GM18520 (cell line): ENCODE data around the gene SOX5.
"Not testable (repeated sequence)": the region's sequence is repeated elsewhere in the genome, so short reads cannot be mapped to it uniquely, and the experiment has no call there.

Source experiments
- ATAC-seq: cut with Tn5 transposase; IDR thresholded peaks from one replicate; pipeline ENCODE4 v1.9.1; 2021; ENCODE audit not compliant: unreplicated experiment

Gene SOX5

DNA sequence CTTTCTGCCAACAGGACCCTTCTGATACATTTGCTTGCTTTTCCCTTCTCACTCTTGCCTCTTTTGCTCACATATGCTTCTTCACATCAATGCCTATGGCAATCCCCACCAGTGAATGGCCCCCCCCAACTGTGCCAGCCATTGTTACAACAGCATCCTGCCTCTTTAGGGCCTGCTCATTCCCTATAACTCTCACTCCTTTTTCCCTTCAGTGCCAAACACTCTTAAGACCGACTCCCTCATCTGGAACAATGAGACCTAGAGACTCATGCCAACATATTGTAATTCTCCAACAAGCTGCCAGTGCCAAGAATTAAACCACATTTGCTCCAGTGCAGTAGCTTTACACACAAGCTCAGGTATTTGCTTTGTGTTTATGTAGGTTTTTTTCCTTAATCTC, 189.0 kb downstream of the SOX5 start:
- no peak for ATAC-seq

DNA sequence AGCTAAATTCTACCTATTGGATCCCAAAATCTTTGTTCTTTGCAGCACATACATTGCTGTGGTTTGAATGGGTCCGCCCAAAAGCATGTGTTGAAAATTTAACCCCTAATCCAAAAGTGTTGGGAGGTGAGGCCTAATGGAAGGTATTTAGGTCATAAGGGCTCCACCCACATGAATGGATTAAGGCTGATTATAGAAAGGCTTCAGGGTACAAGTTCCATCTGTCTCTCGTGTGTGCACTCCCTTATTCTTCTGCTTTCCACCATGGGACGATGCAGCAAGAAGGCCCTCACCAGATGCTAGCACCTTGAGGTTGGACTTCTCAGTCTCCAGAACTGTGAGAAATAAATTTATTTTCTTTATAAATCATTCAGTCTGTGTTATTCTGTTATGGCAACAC, 190.9 kb downstream of the SOX5 start:
- ATAC-seq, result no peak

GRCh38 chr12:23757541-23757962, 191.9 kb downstream of the SOX5 start:
- no peak for ATAC-seq

DNA sequence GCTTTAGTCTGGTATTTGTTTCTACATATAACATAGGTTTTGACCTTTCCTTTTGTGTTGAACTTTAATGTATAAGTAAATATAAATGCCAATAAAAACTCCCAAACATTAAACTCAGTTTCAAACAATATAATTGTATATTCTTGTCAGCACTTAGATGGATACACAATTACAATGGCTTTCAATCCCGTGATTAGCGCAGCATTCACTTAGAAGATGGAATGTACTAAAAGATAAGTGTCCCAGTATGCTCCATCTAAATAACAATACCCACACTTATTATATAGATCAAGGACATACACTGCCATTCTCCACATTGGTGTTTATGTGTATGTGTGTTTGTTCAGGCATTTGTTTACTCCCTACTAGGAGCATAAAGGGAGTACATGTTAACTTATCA, 193.1 kb downstream of the SOX5 start:
- ATAC-seq, result no peak

DNA sequence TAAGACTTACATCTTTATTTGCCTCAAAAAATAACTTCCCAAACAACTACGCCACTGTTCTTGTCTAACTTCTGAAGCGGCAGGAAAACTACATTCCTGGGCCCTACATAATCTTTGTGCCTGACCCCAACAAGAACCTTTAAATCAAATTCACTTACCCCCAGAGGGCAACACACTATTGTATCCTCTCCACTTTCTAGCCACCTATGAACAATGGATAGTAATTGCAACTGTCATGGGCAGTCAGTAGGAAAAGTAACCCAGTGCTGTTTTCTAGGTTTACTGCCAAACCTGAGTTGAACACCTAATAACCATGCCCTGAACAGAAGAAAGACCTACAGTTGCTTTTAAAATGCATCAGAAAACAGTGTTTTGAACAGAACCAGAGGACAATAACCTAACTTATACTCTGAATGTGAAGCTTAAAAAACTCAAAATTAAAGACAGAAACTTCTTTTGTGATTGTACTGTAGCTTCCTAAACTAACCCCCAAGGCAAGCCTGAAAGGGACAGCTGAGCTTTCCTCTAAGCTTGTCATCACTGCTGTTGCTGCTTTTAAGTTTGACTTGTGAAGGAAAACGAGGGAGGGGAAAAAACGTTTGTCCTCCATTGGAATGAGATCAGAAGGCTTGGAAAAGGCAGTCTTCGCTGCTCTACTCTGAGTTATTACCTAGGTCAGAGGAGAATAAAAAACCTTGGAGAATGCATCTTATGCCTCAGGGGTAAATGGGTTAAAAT, 195.7 kb downstream of the SOX5 start:
- no peak for ATAC-seq

GRCh38 chr12:23752245-23752644, 197.2 kb downstream of the SOX5 start:
- no peak for ATAC-seq

DNA sequence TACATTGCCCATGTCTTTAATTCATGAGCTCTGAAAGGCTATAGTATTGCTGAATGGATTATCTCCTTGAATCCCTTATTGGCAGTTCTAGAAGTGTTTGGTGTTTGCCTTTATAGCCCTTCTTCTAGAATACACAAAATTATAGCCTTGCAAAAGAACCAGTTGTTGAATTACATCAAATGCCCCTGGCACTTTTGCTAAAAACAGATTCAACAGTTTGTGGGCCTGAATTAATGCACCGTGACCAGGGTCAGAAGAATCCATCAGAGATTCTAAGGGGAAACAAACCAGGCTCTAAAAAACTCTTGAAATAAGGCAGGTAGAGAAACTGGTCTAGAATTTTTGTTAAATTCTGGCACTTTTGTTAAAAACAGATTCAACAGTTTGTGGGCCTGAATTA, 197.8 kb downstream of the SOX5 start:
- ATAC-seq, result no peak

GRCh38 chr12:23750923-23751322, 198.5 kb downstream of the SOX5 start:
- no peak for ATAC-seq

- no peak for ATAC-seq
These were observed 204.8 kb downstream of the SOX5 start for GRCh38 chr12:23744696-23745095.

DNA sequence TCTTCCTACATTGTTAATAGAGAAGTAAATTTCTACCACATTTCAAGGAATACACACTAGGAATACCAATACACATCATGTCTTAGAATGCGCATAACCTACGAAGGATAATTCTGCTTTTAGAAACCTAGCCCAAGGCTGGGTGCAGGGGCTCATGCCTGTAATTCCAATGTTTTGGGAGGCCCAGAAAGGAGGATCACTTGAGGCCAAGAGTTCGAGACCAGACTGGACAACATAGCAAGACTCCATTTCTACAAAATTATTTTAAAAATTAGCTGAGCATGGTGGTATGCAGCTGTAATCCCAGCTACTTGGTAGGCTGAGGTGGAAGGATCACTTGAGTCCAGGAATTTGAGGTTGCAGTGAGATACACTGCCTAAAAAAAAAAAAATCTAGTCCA, 206.9 kb downstream of the SOX5 start:
- ATAC-seq, result no peak

DNA sequence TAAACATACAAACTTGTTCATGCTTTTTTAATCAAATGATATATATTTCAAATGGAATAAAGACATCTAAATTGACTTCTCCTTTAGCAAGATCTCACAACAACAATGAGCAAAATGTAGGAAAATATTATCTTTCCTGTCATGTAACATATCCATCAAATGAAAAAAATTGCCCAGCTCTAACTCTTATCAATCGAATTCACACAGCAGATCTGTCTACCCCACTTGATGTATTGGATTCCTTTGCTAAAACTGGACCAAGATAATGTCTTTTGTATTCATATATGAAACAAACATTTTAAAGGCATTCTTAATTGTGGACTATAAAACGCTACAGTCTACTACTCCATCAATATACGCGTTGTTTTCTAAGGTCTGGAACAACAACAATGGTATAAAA, 218.0 kb downstream of the SOX5 start:
- ATAC-seq, result no peak

DNA sequence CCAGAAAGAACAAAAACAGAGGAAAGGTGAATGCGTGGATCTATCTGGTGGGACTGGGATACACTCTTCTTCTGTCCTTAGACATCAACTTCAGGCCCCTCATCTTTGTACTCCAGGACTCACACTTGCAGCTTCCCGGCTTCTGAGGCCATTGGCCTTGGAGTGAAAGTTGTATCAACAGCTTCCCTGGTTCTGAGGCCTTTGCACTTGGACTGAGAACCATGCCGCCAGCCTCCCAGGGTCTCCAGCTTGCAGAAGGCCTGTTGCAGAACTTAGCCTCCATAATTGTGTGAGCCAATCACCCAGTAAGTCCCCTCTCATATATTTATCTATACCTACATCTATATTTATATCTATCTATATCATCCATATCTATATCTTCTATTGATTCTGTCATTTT, 218.4 kb downstream of the SOX5 start:
- no peak for ATAC-seq

DNA sequence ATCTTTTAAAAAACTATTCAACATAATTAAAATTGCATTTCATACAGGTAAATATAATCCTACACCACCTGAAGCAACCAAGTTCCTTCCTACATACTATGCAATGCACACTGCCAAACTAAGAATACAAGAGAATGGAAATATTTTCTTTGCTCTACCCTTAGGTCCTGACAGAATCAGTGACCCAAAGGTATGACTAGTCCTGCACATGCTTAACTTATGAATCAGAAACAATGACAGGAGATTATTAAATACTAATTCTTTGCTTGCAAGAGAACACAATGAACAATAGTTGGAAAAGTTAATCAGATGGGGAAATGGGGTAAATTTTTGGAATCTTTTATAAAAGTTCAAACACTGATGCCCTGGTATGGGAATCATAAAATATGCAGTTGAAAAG, 220.1 kb downstream of the SOX5 start:
- no peak for ATAC-seq

DNA sequence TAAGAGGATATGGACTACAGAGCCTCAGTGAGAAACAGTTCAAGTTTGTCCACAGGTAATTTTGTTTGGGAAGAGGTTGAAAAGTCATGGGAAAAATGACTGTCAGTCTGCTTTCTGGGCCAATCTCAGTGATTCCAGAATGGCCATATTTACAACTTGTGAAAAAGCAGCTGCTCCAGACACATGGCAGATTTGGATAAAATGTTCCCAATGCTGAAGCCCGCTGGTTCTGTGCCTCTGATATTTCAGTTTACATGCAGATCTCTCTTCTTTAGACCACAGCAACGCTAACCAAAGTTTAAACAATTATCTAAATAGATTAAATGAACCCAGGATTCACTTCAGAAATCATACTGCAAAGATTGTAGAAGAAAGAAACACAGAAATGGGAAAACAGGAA, 222.8 kb downstream of the SOX5 start:
- no peak for ATAC-seq

DNA sequence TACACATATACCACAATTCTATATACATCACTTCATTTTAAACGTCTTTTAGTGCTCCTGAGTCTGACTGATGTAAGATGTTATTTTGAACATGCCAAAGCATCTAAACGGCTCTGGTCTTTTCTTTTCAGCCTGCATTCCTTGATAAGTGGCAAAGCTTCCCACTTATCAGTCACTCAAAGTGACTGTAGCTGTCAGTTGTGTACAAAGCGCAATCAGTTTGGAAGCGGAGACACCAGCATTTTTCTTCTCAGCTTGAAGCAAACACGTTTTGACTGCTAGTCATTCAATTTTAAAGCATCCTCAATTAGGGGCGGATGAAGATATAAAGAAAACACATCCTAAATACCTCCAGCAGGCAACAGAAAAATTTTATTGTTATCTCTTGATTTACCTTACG, 226.8 kb downstream of the SOX5 start:
- no peak for ATAC-seq

- ATAC-seq, result no peak
These were observed 228.2 kb downstream of the SOX5 start for GRCh38 chr12:23721268-23721667.

GRCh38 chr12:23719493-23719892, 230.0 kb downstream of the SOX5 start:
- no peak for ATAC-seq

- ATAC-seq, result not testable (repeated sequence)
These were observed 239.1 kb downstream of the SOX5 start for GRCh38 chr12:23710361-23710760.

- ATAC-seq, result no peak
These were observed 241.2 kb downstream of the SOX5 start for GRCh38 chr12:23708185-23708837.

DNA sequence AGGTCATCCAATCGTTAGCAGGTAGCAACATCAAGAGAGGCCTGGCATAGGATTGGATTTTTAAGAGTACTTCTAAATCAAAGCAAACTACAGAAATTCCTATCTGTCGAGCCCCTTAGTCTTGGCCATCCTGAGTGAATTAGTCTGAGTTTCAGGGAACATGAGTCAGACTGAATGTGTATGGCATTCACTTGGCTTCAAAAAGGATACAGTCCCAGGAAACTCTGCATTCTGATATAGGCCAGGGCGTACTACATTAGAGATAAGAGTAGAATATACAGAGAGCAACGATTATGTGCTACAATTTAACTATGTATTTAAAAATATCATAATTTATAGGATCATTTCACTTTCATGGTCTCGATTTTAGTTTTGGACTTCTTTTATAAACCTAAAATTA, 242.2 kb downstream of the SOX5 start:
- no peak for ATAC-seq

GRCh38 chr12:23704992-23705943, 244.2 kb downstream of the SOX5 start:
- ATAC-seq, result no peak

GRCh38 chr12:23703051-23703450, 246.4 kb downstream of the SOX5 start:
- no peak for ATAC-seq
